Caco-2 (cell line): ENCODE results near the gene AGGF1. TPM values are rescaled to one million over a fixed set of nuclear protein-coding genes. Genes with fewer than 3 reads are reported as not detected.

Experiments
- BruUV-seq: library from RNA; stranded (reverse); fragments of 400-500 nt; replicated peaks from 2 replicates; lab custom pipeline; 2021; lab: Mats Ljungman, UMichigan
- CTCF ChIA-PET: fragments of 300-600 bp; sonication (Branson Sonifier 250); formaldehyde crosslinking; loops from one replicate; lab custom pipeline; 2022; ENCODE audit warnings: antibody characterized with exemption; lab: Charles Lee
- POLR2A ChIA-PET: fragments of 300-600 bp; sonication (Branson Sonifier 250); formaldehyde crosslinking; loops from one replicate; lab custom pipeline; 2022; ENCODE audit warnings: antibody characterized with exemption; lab: Charles Lee
- DNase-seq, 2 experiments: peaks; one replicate each; pipeline versions ENCODE4 v3.0.0 to v3.0.0-alpha.2; 2020 to 2022
- H3K27me3 ChIP-seq: replicated peaks from 2 replicates; pipeline ENCODE4 v1.6.0; 2011; ENCODE audit warnings: low read length; ENCODE audit not compliant: control insufficient read depth, insufficient read depth
- H3K36me3 ChIP-seq: 2 replicates; pipeline ENCODE4 v1.5.1; 2011; ENCODE audit warnings: low read length; ENCODE audit not compliant: control insufficient read depth, insufficient read depth
- H3K4me1 ChIP-seq: fragments of 250-450 bp; sonication (Bioruptor Pico); 2 replicates; pipeline ENCODE4 v1.5.1; 2020; ENCODE audit warnings: mild to moderate bottlenecking
- H3K4me3 ChIP-seq: 2 replicates; pipeline ENCODE4 v1.5.1; 2011; ENCODE audit warnings: low read depth, mild to moderate bottlenecking, control low read depth, low read length
- H3K9me3 ChIP-seq: fragments of 250-450 bp; sonication (Bioruptor Pico); 2 replicates; pipeline ENCODE4 v1.5.1; 2020; ENCODE audit warnings: mild to moderate bottlenecking, moderate library complexity
- H3K27ac Mint-ChIP-seq: one replicate; pipeline ENCODE4 v1.8.0; 2022; ENCODE audit warnings: mixed read lengths; ENCODE audit not compliant: unreplicated experiment
- H3K27me3 Mint-ChIP-seq: one replicate; pipeline ENCODE4 v1.8.0; 2022; ENCODE audit warnings: mixed read lengths; ENCODE audit not compliant: insufficient read depth, unreplicated experiment
- H3K36me3 Mint-ChIP-seq: one replicate; pipeline ENCODE4 v1.8.0; 2022; ENCODE audit warnings: mild to moderate bottlenecking, mixed read lengths; ENCODE audit not compliant: insufficient read depth, unreplicated experiment
- H3K4me1 Mint-ChIP-seq: one replicate; pipeline ENCODE4 v1.8.0; 2022; ENCODE audit warnings: low read depth, mixed read lengths; ENCODE audit not compliant: unreplicated experiment
- H3K4me3 Mint-ChIP-seq: one replicate; pipeline ENCODE4 v1.8.0; 2022; ENCODE audit warnings: mild to moderate bottlenecking, moderate library complexity, mixed read lengths; ENCODE audit not compliant: unreplicated experiment
- H3K9me3 Mint-ChIP-seq: one replicate; pipeline ENCODE4 v1.8.0; 2022; ENCODE audit warnings: mixed read lengths; ENCODE audit not compliant: unreplicated experiment
- intact Hi-C: fragments of 100-400 bp; cut with micrococcal nuclease; formaldehyde crosslinking; loops from one replicate; pipeline ENCODE4 v1.10.0; 2022; ENCODE audit not compliant: unreplicated experiment
- total RNA-seq: library from RNA; stranded (reverse); gene quantifications from 2 replicates; pipeline ENCODE4 v1.2.3, GENCODE V29; 2022
- TF ChIP-seq, protein P1 (sequence below), 2 experiments: fragments of 200-600 bp in 1 of 2; IDR thresholded peaks; 1 replicate in 1 of 2; 2 replicates in 1 of 2; pipeline versions ENCODE4 v1.5.1 to v1.8.0; 2011 to 2022; ENCODE audit warnings: antibody characterized with exemption in 1 of 2, control low read depth in 1 of 2, inconsistent platforms in 1 of 2, low read depth in 1 of 2, low read length in 1 of 2, mild to moderate bottlenecking in 1 of 2, moderate library complexity in 1 of 2; ENCODE audit not compliant: insufficient read depth in 1 of 2, severe bottlenecking in 1 of 2, unreplicated experiment in 1 of 2

Gene AGGF1
- total RNA-seq, 1 experiment from 2014 or later = 20.2 TPM

- POLR2A ChIA-PET = no interaction called here
- Mint-ChIP-seq H3K4me1 (no peaks in the 10 kb centered on the region), H3K27ac (no peak overlapping the region), H3K9me3 (no peaks in the 10 kb centered on the region), H3K27me3 (no peaks in the 10 kb centered on the region), H3K36me3 (no peaks in the 10 kb centered on the region), H3K4me3 (no peak overlapping the region)
- CTCF ChIA-PET = no interaction called here
- intact Hi-C loops = no loop called here
- no peaks in the 10 kb centered on the region; the same call in 1 of the 2 replicates for H3K4me1 ChIP-seq
- H3K36me3 ChIP-seq = no peaks in the 10 kb centered on the region
- TF ChIP-seq, protein P1, sequence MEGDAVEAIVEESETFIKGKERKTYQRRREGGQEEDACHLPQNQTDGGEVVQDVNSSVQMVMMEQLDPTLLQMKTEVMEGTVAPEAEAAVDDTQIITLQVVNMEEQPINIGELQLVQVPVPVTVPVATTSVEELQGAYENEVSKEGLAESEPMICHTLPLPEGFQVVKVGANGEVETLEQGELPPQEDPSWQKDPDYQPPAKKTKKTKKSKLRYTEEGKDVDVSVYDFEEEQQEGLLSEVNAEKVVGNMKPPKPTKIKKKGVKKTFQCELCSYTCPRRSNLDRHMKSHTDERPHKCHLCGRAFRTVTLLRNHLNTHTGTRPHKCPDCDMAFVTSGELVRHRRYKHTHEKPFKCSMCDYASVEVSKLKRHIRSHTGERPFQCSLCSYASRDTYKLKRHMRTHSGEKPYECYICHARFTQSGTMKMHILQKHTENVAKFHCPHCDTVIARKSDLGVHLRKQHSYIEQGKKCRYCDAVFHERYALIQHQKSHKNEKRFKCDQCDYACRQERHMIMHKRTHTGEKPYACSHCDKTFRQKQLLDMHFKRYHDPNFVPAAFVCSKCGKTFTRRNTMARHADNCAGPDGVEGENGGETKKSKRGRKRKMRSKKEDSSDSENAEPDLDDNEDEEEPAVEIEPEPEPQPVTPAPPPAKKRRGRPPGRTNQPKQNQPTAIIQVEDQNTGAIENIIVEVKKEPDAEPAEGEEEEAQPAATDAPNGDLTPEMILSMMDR (IDR thresholded peaks at IDR 0.05; ENCODE audit: insufficient read depth in 1 of 2, low read depth in 1 of 2, low read length in 1 of 2, severe bottlenecking in 1 of 2, unreplicated experiment in 1 of 2) = no peak
- DNase-seq = no peak
- BruUV-seq = no TSS peak
- H3K27me3 ChIP-seq = peaks cover under 1% of the 10 kb centered on the region; the same call in 1 of the 2 replicates
- H3K4me3 ChIP-seq = no peak overlapping the region
- no peaks in the 10 kb centered on the region for H3K9me3 ChIP-seq
These were observed 30.8 kb upstream of the AGGF1 start for GRCh38 chr5:76999451-76999850.

DNA sequence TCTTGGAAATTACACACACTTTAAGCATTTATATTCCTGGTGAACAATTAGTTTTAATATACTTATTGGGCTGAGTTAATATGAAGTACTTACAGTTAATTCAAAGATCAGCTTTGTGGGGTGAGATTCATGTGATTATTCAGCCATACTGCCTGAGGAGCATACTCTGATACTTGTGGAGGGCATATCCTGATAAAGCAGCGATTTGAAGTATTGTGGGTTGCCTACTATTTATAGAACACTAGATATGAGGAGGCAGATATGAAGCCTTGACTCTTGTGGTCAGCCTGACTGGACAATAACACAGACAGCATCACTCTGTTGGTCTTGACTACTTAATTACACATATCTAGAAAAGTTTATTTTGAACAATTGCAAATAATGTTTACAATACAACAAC, 27.0 kb upstream of the AGGF1 start:
- no TSS peak for BruUV-seq

DNA sequence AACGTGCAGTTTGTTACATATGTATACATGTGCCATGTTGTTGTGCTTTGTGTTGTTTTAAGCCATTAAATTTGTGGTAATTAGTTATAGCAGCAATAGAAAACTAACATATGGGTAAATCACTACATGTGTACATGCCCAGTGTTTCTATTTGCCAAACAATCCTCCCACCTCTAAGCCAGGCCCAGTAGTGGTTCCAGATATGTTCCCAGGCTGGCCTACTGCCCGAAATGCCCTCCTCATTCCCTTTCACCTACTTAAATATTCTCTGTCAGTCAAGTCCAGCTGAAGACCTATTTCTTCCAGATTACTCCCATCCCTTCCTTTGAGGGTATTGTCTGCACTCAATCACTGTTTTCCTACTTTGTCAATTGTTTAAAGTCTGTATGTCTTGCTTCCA, 24.1 kb upstream of the AGGF1 start:
- peaks cover 5% of the 10 kb centered on the region for H3K27me3 Mint-ChIP-seq
- H3K4me1 Mint-ChIP-seq = no peaks in the 10 kb centered on the region
- H3K27ac Mint-ChIP-seq = no peak overlapping the region
- TF ChIP-seq, protein P1 (IDR thresholded peaks at IDR 0.05; ENCODE audit: insufficient read depth in 1 of 2, low read depth in 1 of 2, low read length in 1 of 2, severe bottlenecking in 1 of 2, unreplicated experiment in 1 of 2) = no peak
- peaks cover 2% of the 10 kb centered on the region; the same call in 1 of the 2 replicates for H3K27me3 ChIP-seq
- intact Hi-C loops = no loop called here
- H3K36me3 Mint-ChIP-seq = no peaks in the 10 kb centered on the region
- no peak overlapping the region for H3K4me3 ChIP-seq
- peaks cover 7% of the 10 kb centered on the region for H3K9me3 Mint-ChIP-seq
- no peak for DNase-seq
- H3K36me3 ChIP-seq = no peaks in the 10 kb centered on the region
- no peaks in the 10 kb centered on the region for H3K4me1 ChIP-seq
- ChIA-PET CTCF (no interaction called here), POLR2A (no interaction called here)
- H3K4me3 Mint-ChIP-seq = no peak overlapping the region
- no TSS peak for BruUV-seq
- no peaks in the 10 kb centered on the region for H3K9me3 ChIP-seq

More for the DNA sequence above, 27.0 kb upstream of the AGGF1 start:
- no peaks in the 10 kb centered on the region for H3K4me1 Mint-ChIP-seq
- Histone ChIP-seq H3K27me3 (peaks cover 2% of the 10 kb centered on the region; the same call in 1 of the 2 replicates), H3K9me3 (no peaks in the 10 kb centered on the region), H3K4me3 (no peak overlapping the region), H3K36me3 (no peaks in the 10 kb centered on the region), H3K4me1 (no peaks in the 10 kb centered on the region)
- intact Hi-C loops = no loop called here
- DNase-seq = no peak
- H3K9me3 Mint-ChIP-seq = peaks cover 7% of the 10 kb centered on the region
- H3K36me3 Mint-ChIP-seq = no peaks in the 10 kb centered on the region
- CTCF ChIA-PET = interaction anchor here (0.6 kb wide), 1 partner anchor 261 kb away, joined by 3 read pairs; no protein-coding TSS in a partner anchor
- POLR2A ChIA-PET = no interaction called here
- peaks cover 5% of the 10 kb centered on the region for H3K27me3 Mint-ChIP-seq
- TF ChIP-seq, protein P1 (IDR thresholded peaks at IDR 0.05; ENCODE audit: insufficient read depth in 1 of 2, low read depth in 1 of 2, low read length in 1 of 2, severe bottlenecking in 1 of 2, unreplicated experiment in 1 of 2) = no peak
- no peak overlapping the region for H3K4me3 Mint-ChIP-seq
- no peak overlapping the region for H3K27ac Mint-ChIP-seq
